ENCODE data around the gene CCDC24. TPM values are rescaled to one million over a fixed set of nuclear protein-coding genes. Genes with fewer than 3 reads are reported as not detected.

The CCDC24 gene
- polyA plus RNA-seq, 1 donor = 19.5 TPM

DNA sequence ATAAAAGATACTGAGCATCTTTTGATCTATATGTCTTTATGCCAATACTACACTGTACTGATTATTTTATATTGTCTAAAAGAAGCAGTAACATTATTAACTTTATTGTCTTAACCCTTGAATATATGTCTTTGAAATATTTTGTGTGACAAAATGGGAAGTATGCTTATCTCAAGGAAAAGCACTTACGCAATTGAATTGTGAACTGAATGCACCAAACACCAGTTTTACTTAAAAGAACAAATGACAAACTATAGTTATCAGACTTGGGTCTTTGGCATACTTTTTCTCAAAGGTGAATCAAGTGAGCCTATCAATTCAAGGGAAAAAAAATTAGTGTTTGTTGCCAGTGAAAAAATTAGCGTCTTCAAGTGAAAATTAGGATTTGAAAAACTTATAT lies 49.0 kb downstream of the CCDC24 start:
- DNase-seq = no peak

DNA sequence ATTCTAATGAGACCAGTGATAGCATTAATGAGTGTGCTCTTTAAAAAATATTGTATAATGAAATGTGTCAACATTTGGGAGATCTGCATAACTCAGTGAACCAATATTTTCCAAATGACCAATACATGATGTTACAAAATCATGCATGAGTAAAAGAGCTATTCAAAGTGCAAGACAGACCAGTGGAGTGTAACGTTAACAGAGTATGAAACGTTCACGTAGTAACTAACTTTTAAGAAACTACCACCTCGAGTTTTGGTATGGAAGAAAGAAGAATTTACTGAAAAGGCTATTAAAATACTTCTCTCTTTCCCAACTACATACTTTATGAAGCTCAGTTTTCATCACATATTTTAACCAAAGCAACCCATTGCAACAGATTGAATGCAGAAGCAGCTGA lies 49.4 kb downstream of the CCDC24 start:
- DNase-seq = no peak

DNA sequence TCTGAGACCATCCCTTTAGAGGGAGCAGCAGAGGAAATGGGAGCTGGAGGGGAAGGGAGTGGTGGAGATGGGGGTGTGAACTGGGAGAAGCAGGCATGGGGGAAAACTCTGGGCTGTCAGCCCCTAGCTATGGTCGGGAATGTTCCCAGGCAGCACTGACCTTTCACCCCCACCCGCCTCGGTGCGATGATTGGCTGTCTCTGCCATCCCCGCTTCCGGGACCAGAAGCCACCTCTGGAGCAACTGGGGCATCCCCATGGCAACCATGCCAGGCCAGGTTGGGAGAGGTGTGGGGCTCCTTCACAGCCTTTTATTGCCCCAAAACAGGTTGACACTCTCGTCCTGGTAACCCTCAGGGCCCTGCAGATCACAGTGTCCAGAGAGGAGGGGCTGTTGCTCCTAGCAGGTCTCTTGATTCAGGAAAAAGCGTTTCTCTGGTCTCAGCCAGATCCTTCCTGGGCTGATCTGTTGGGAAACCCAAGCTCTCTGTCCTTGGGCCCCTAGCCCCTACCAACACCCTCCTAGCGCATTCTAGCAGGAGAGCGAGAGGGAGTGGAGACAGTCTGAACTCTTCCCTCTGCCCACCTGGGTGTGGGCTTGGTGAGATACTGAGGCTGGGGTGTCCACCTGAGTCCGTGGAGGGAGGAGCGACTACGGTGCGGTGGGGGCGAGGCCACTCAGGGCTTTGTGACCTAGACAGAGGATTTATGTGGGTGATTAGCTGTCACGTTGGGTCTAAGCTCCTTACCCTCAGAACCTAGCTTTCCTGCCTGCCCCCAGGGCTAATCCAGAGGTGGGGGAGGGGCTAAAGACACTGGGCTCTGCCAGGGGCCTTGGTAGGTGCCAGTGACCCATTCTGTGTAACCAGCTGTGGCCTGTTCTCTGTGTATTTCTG lies 52.0 kb downstream of the CCDC24 start:
- no peak for DNase-seq

DNA sequence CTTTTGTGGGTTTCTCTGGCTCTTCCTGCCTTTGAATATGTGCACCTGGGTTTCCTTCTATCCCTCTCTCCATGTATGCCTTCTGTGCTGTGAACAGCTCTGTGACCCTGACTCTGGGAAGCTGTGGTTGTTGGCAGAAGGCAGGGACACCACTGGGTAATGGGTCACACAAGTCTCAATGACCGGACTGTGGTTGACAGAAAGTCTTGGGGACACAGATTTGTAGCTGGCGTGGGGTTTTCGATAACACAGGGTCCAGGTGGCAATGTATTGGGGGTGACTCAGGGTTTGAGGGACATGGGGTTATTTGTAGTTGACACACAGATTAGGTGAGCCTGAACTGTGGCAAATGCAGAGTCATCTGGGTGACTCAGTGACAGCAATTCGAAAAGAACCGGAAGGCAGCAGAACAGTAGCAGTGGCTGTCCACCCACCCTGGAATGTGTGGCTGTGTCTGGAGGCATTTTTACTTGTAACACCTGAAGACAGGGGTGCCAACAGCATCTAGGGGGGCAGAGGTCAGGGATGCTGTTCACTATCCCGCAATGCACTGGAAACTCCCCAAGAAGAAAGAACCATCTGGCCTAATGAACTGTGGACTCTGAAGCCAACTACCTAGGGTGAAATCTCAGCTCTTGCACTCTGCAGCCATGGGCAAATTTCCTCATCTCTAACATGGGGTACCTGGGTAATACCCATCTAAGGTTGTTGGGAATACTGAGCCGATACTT lies 52.8 kb downstream of the CCDC24 start:
- no peak for DNase-seq

DNA sequence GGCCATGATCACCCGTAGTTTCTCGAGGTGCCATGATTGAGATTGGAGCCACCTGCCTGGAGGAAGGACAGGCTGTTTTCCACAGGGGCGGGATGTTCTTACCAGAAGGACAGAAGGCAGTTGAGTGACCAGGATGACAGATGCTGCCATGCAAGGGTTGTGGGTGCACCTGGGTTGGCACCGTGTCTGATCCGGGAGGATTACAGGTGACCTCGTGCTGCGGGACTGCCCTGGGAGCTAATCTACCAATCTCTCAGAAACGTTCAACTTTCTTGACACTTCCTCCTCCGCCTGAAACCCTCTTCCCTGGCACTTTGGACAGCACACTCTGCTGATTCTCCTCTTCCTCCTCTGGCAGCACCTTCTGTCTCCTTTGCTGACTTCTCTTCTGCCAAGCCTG lies 53.7 kb downstream of the CCDC24 start:
- no peak for DNase-seq

Other genes starting within 250 kb of the CCDC24 start
- gene ARTN, start 57.8 kb upstream of the CCDC24 start, polyA plus RNA-seq (ENCODE audit: insufficient read length) = 1.2 TPM
- 42.5 TPM for gene IPO13, start 44.6 kb upstream of the CCDC24 start, polyA plus RNA-seq (ENCODE audit: insufficient read length)
- 23.9 TPM for gene DPH2, start 21.6 kb upstream of the CCDC24 start, polyA plus RNA-seq (ENCODE audit: insufficient read length)
- gene ATP6V0B, start 16.6 kb upstream of the CCDC24 start, polyA plus RNA-seq (ENCODE audit: insufficient read length) = 118 TPM
- gene B4GALT2, start 12.4 kb upstream of the CCDC24 start, polyA plus RNA-seq (ENCODE audit: insufficient read length) = 33.7 TPM
- gene SLC6A9, start 39.9 kb downstream of the CCDC24 start, polyA plus RNA-seq (ENCODE audit: insufficient read length) = 6.8 TPM
- gene KLF17, start 127.2 kb downstream of the CCDC24 start, polyA plus RNA-seq (ENCODE audit: insufficient read length) = 0.05 TPM
- not detected for gene KLF18, start 150.0 kb downstream of the CCDC24 start, polyA plus RNA-seq (ENCODE audit: insufficient read length)
- 77.4 TPM for gene DMAP1, start 221.9 kb downstream of the CCDC24 start, polyA plus RNA-seq (ENCODE audit: insufficient read length)

Measured in left kidney (tissue), 2 donors.